GM21381 (cell line): Measurements from ENCODE around the gene WDR45B.

ENCODE experiments used
- ATAC-seq: cut with Tn5 transposase; IDR thresholded peaks from one replicate; pipeline ENCODE4 v1.9.1; 2021; ENCODE audit warnings: mild to moderate bottlenecking, moderate library complexity; ENCODE audit not compliant: unreplicated experiment

Gene WDR45B

DNA sequence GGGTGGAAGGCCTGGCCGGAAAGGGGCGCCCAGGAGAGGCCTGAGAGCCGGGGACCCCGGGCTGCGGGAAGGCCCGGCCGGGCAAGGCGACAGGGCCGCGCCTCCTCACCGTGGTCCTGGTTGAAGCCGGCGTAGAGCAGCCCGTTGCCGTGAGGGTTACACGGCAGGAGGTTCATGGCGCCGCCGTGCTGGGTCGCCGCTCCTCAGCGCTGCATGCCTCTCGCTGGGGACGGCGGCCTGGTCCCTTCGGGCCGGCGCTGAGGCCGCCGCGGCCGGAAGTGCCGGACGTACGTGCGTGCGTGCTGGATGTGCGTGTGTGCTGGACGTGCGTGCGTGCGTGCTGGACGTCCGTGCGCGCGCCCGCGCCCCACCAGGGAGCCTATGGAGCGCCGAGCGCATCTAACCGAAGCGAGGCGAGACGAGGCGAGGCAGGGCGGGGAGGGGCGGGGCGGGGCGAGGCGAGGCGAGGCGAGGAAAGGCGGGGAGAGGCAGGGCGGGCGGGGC, at the start of gene WDR45B:
Gene WDR45B (minus strand): TSS at position 280 of the 504 bp plus-strand sequence. CDS start 104 bp downstream, at position 176.
- ATAC-seq, result peak; percentile 88

DNA sequence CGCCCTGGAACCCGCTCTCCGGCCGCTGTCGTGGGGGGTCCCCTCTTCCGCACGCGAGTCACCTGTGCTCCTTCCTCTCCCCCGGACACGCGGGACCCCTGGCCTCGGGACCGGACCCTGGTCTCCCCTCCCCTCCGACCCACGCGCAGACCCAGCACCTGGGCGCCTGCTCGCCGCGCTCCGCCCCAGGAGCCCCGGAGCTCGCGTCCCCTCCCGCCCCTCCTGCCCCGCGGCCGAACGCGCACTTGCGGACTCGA, 49.5 kb upstream of the WDR45B start:
- no peak for ATAC-seq

DNA sequence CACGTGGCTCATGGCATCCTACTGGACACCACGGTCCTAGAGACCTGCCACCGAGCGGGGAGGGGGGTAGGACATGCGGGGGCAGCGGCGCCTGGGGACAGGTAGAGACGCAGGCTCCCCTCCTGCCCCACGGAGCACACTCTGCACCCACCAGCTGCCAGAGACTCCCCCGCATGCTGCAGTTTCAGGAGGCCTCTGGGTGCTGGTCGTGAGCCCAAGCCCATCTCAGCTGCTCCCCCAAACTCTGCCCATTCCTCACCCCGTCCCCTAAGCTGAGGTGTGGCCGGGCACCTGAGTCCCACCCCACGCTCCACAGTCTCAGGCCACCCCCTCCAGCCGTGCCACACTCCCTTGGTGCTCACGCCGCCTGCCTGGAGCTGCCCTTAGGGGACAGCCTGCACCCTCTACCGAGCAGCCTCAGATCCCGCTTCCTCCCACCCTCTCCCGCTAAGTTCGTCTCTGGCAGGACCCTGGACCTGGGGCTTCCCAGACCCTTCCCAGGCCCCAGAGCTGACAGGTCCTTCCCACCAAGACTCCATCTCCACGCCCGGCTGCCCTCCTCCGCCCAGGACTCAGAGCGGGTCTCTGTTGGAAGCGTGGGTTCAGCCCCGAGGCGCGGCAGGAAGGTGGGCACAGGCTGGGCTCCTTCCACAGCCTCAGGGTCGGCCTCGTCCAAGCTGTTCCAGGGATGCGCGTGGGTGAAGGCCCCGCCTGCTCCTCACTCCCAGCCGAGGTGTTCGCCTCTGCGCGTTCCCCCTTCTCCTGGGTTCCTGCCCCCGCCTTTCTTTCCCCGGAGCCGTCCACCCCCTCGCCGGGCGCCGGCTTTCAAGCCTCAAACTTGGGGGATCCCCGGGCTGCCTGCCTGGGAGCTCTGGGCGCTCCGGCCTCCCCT, 48.9 kb upstream of the WDR45B start:
- no peak for ATAC-seq

DNA sequence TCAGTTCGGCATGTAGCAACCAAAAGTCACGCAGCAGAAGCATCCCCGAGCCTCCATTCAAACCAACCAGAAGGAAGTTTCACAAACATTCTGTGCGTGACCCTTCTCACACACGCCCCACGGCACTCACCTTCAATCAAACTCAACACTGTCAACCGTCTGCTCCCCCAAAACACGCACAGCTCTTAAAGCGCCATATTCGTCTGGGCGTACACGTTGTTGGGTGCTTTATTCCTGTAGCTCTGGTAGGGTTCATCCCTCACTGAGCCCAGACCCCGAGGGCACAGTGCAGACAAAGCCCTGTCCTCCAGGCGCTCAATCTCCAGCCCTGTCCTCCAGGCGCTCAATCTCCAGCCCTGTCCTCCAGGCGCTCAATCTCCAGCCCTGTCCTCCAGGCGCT, 48.0 kb upstream of the WDR45B start:
- no peak for ATAC-seq

DNA sequence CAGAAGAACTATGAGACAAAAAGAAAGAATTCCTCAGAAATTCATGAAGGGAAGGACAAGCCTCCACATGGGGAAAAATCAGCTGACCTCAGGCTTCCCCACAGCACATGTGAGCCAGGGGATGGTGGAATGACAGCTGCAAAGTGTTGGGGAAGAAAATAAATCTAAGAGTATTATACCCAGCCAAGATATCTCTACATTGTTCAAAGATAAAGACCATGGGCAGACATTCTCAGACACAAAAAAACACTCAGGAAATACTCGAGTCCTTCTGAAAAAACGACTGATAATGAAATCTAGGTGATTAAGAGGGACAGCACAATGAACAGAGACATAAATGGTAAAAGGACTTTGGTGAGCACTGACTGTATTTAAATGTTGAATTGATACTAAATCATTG, 46.4 kb upstream of the WDR45B start:
- ATAC-seq, result no peak

DNA sequence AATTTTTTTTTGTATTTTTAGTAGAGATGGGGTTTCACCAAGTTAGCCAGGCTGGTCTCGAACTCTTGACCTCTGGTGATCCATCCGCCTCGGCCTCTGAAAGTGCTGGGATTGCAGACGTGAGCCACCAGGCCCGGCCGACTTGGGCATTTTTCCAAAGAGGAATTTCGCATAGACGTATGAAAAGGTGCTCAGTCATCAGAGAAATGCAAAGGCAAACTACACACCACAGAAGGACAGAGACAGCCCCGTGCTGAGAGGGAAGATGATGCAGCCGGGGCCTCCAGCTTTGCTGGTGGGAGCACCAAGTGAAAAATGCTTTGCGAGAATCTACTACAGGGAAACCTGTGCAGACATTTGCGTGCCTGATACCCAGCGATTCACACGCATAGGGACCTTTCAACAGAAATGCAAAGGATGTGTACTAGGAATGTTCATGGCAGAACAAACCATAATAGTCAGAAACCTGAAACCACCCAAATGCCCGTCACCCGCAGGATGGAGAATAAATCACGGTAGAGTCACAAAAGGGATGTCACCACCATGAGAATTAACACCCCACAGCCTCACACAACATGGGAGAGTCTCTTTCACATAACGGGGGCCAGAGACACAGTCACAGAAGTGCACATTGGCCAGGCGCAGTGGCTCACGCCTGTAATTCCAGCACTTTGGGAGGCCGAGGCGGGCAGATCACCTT, 45.1 kb upstream of the WDR45B start:
- no peak for ATAC-seq

DNA sequence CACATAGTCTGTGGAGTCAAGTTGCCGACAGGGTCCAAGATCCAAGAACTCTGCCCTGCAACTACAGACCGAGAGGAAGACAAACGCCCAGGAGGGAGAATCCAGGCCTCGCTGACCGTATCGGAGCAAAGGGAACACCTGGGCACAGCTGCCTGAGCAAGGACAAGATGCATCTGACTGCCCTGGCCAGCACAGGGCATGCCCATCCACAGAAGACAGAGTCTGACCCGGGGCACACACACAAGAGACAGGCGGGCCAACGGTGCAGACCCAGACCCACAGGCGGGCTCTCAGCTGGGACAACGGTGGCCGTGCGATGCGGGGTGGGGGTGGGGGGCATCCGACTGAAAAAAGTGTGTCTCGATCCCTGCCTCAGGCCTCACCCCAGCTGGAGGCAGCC, 44.0 kb upstream of the WDR45B start:
- no peak for ATAC-seq

DNA sequence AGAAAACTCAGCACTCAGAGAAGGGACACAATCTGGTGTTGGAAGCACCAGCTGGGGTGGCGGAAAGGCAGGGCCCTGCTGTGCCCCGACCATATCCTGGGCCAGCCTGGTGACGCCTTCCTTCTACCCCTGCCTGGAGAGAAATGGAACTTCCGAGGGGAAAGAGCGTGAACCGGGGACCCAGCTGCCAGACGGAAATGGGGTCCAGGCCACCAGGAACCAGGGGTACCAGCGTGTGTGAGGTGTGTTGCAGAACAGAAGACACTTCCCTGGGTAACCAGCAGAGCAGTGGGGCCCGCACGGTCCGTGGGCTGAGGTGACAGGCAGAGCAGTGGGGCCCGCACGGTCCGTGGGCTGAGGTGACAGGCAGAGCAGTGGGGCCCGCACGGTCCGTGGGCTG, 43.5 kb upstream of the WDR45B start:
- ATAC-seq, result no peak

DNA sequence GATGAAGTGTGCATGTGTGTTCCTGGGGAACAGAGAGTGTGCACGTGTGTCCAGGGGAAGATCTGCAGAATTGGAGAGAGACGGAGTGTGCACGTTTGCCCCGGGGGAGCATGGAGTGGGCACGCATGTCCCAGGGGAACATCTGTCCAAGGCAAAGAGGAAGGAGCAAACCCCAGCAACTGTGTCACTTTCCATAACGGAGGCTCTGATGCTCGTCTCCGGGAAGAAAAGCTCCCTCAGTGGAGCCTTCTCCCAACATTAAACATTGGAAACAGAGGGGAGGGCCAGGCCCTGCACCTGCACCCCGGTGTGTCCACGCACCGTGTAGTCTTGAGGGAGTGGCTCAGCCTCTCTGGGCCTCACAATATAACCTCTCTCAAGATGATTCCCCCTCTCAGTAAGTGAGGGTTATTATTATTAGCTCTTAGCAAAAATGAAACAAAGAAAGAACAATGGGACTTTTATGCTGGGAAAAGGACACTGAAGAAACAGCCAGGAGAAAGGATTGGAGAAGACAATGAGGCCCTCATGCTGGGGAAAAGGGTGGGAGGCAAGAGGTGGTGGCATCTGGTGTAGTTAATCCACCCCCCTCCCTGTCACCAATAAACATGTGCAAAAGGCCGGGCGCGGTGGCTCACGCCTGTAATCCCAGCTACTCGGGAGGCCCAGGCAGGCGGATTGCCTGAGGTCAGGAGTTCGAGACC, 42.7 kb upstream of the WDR45B start:
- ATAC-seq, result no peak

DNA sequence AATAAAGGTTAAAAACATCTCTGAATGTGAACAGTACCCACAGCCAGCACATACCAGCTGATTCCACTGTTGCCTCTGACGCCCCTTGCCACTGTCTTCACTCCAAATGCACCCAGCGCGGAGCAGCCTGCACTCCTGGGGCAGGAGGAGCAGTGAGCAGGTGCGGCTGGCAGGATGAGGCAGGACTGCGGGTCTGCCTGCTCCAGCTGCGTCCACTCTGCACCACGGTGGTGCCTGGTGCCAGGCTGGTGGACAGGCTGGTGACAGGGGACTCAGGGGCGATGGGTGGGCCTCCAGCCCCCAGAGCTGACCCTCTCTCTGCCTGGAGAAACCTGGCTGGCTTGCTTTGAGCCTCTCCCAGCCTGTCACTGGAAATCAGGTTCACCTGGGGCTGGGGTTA, 40.8 kb upstream of the WDR45B start:
- no peak for ATAC-seq

DNA sequence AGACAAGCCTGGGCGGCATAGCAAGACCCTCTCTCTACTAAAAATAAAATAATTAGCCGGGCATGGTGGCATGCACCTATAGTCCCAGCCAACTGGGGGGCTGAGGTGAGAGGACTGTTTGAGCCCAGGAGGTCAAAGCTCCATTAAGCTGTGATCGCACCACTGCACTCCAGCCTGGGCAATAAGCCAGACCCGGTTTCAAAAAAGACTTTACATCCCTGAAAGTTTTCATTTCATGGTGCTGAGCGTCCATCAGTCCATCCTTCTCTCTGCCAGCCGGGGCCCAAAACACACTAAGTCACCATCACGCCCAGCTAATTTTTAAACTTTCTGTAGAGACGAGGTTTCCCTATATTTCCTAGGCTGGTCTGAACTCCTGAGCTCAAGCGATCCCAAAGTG, 39.6 kb upstream of the WDR45B start:
- ATAC-seq, result no peak

DNA sequence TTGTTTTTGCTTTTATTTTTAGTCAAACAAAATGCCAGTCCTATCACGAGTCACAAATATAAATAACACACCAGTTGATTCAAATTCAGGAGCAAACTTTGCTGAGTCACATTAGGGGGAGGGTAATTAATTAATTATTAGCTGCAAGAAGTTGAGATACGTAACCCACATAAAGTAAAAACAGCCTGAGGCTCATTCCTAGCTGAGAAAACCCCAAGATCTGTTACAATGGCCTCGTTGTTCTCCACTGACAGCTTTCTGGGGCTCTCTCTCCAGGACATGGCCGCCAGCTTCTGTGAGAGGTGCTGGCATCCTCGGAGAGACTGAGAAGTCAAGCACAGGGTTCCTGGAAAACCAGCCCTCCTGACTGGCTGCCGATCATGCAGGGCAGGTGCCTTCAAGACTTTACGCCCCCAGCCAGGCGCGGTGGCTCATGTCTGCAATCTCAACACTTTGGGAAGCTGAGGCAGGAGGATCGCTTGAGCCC, 39.2 kb upstream of the WDR45B start:
- ATAC-seq, result no peak

DNA sequence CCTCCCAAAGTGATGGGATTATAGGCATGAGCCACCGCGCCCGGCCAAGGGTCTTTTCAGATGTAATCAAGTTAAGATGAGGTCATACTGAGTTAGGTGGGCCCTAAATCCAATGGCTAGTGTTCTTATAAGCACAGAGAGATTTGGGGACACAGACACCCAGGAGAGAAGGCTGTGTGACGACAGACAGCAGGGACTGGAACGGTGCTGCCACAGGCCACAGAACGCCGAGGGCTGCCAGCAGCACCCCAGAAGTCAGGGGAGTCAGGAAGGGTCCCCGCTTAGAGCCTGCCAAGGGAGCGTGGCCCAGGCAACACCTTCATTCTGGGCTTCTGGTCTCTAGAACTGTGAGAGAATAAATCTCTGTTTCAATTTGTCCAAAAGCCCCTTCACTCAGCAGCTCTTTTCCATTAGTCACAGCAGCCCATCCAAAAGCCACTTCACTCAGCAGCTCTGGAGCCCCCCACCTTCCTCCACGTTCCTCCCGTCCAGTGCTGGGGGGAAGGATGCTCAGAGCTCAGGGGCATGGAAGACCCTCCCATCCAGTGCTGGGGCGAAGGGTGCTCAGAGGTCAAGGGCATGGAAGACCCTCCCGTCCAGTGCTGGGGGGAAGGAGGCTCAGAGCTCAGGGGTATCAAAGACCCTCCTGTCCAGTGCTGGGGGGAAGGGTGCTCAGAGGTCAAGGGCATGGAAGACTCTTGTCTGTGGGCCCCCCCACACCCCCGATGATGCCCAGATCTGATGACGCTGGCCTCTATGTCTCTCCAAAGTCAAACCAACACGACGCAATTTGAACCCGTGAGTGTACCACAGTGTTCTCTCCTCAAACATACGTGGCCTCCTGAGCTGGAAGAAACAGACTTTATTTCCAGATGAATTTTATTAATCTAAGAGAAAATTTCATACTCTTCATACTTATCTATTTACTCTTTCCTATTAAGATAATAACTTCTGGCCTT, 38.4 kb upstream of the WDR45B start:
- no peak for ATAC-seq

DNA sequence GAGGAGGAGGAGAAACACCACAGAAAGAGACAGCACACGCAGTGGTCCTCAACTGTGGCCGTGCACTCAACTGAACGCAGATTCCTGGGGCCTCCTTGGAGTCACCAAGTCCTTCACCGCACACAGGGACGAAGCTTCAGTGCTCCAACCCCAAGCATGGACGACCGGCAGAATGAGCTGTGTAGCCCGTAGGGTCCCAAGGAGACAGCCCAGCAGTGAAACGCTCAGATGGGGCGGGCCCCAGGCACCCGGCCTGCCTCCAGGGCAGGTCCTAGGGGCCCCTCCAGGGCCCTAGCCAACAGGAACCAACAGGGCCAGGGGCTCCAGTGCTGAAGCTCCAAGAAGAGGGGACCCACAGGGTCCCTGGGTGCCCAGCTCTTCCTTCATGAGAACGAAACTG, 37.0 kb upstream of the WDR45B start:
- no peak for ATAC-seq

DNA sequence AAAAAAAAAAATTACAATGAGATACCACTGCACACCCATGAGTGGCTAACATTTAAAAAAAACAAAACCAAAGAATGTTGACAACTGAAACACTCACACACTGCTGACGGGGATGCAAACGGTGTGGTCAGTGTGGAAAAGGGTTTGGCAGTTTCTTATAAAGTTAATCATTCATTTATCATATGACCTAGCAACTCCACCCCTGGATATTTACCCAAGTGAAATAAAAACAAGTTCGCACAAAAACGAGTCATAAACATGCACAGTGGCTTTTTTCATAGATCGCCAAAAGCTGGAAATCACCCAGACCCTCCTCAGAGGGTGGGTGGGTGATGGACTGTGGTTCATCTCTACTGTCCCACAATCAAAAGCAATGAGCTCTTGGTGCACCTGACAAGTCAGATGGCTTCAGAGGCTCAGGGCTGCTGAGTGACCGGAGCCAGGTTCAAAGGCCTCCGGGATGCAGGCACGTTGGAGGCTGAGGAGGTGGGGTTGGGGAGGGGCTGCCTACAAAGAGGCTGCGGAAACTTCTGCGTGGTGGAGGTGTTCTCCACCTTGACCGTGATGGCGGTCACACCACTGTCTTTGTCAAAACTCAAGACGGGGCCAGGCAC, 36.1 kb upstream of the WDR45B start:
- ATAC-seq, result no peak

DNA sequence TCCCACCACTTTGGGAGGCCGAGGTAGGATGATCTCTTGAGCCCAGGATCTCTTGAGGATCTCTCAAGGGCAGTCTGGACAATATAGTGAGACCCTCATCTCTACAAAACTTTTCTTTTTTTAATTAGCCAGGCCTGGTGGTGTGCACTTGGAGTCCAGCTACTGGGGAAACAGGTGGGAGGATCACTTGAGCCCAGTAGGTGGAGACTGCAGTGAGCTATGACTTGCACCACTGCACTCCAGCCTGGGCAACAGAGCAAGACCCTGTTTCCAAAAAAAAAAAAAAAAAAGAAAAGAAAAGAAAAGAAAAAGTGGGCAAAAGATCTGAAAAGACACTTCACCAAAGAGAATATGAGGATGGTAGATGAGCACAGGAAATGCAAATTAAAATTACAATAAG, 35.3 kb upstream of the WDR45B start:
- ATAC-seq, result no peak

DNA sequence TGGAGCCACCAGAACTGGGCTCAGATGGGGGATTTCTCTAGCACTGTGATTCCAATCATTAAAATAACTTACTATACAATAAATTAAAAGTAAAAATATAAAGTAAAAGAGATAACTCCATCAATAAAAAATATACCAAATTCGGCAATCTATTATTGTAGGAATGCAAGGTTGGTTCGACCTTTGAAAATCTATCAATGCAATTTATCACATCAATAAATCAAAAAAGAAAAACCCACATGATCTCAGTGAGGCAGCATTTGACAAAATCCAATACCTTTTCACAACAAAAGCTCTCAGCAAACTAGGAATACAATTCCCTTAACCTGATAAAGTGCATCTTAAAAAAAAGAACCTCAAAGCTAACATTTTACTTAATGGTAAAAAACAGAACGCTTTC, 33.3 kb upstream of the WDR45B start:
- no peak for ATAC-seq

DNA sequence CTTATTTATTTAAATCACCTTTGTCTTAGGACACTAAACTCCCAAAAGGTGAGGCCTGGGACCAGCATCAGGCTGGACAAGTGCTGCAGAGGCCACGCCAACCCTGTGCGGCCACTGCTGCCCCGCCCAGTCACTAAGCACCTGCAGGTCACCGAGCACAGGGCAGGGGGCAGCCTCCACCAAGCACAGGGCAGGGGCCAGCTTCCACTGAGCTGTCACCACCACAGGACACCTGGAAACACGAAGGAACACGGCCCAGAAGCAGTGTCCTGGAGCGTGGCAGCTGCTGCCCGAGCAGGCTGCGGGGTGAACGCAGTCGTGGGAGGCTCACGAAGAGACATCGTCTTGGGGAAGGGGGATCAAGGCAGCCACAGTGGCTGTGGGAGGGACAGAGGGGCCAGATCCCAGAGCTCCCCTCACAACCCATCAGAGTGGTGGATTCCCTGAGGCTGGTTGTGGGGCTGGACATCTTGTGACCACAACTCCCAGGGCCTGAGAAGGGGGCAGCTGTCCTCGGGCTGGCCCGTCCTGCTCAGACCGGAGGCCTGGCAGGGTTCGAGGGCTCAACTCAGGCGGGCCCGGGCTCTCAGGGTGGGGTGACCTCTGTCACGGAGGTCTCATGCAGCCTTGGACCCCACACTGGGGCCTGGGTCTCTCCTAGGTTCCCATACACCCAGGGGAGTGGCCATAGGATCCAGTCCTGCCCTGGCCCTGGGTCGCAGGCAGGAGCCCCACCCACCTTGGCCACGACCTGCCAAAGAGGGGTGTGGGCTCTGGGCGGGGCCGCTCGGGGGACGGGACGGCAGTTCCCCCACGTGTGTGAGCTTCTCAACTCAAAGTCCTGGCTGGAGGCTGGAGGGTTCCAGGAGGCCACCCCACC, 31.6 kb upstream of the WDR45B start:
- ATAC-seq, result no peak

DNA sequence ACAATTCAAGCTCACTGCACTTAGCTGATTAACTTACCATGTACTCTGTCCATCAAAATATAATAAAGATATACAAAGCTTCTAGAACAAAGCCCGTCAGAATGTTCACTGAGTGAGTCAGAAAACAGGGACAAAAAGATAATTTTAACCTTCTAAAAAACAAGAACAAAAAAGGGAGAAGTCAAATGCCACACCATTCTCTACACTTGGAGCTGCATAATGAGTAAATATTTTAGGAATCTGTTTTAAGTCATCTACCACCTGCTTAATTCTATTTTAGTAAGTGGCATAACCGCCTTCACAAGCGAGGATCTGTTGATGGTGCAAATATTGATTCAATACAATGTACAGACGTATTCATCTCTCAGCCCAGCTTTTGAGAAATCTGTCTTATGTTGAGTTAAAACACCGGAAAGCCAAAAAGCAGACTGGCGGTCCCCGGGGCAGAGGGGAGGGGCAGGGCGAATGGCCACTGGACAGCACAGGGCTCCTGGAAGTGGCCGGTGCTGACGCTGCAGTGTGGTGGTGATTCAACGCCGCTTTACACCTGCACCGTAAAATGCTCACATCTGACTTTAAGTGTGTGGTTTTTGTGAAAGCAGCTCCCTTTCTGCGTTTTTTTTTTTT, 30.1 kb upstream of the WDR45B start:
- no peak for ATAC-seq
